K562 (cell line): ENCODE results near the gene S100A2. TPM values are rescaled to one million over a fixed set of nuclear protein-coding genes. Genes with fewer than 3 reads are reported as not detected.

Source experiments
- ARID1B ChIP-seq: fragments of 450-650 bp; IDR thresholded peaks from 2 replicates; pipeline ENCODE4 v1.6.1; 2016; ENCODE audit warnings: antibody characterized with exemption, mild to moderate bottlenecking, inconsistent platforms
- ASH1L ChIP-seq: fragments of 450-650 bp; IDR thresholded peaks from 2 replicates; pipeline ENCODE4 v1.6.1; 2018; ENCODE audit warnings: borderline replicate concordance, mild to moderate bottlenecking, low read depth; ENCODE audit not compliant: partially characterized antibody
- ATF3 ChIP-seq, 2 experiments: fragments of 450-650 bp in 1 of 2; sonication (generic) in 1 of 2; formaldehyde crosslinking in 1 of 2; IDR thresholded peaks in 1 of 2; conservative IDR thresholded peaks in 1 of 2; 2 replicates each; pipeline versions ENCODE4 v1.6.1 to v1.8.1; 2016 to 2023; ENCODE audit warnings: mild to moderate bottlenecking in 2 of 2, moderate library complexity in 2 of 2, inconsistent platforms in 1 of 2, missing genetic modification reagents in 1 of 2
- CHD7 ChIP-seq: fragments of 200-600 bp; sonication (generic); IDR thresholded peaks from one replicate; pipeline ENCODE4 v1.6.1; 2012; ENCODE audit warnings: mild to moderate bottlenecking, low read depth, low read length, inconsistent platforms
- E2F1 ChIP-seq: sonication (generic); formaldehyde crosslinking; IDR thresholded peaks from 2 replicates; pipeline ENCODE4 v1.8.1; 2023; ENCODE audit warnings: mild to moderate bottlenecking, missing genetic modification reagents, moderate library complexity
- ESRRB ChIP-seq: fragments of 250-450 bp; sonication (Bioruptor Pico); IDR thresholded peaks from 2 replicates; pipeline ENCODE4 v1.5.0; 2020; ENCODE audit warnings: mild to moderate bottlenecking, moderate library complexity, borderline replicate concordance
- MEF2A ChIP-seq: IDR thresholded peaks from 2 replicates; pipeline ENCODE4 v1.6.1; 2011; ENCODE audit warnings: low read depth, mild to moderate bottlenecking, low read length, moderate library complexity; ENCODE audit not compliant: control insufficient read depth
- NELFE ChIP-seq: IDR thresholded peaks from 2 replicates; pipeline ENCODE4 v1.6.1; 2011; ENCODE audit warnings: mild to moderate bottlenecking; ENCODE audit not compliant: insufficient read depth, insufficient read length
- NR2C1 ChIP-seq, 2 experiments: fragments of 450-650 bp; IDR thresholded peaks; 2 replicates each; pipeline ENCODE4 v1.6.1; 2017; ENCODE audit warnings: mild to moderate bottlenecking in 2 of 2, antibody characterized with exemption in 1 of 2, inconsistent platforms in 1 of 2, missing compliant biosample characterization in 1 of 2, missing genetic modification characterization in 1 of 2
- NR2F6 ChIP-seq: fragments of 450-650 bp; formaldehyde crosslinking; IDR thresholded peaks from 2 replicates; pipeline ENCODE4 v1.4.0; 2020; ENCODE audit warnings: mild to moderate bottlenecking
- RBM34 ChIP-seq: fragments of 200-400 bp; formaldehyde crosslinking; IDR thresholded peaks from 2 replicates; pipeline ENCODE4 v1.6.1; 2018; ENCODE audit warnings: low read length, borderline replicate concordance; ENCODE audit not compliant: insufficient read depth
- SETDB1 ChIP-seq: IDR thresholded peaks from one replicate; pipeline ENCODE4 v1.6.1; 2012; ENCODE audit warnings: low read length, control low read depth, inconsistent platforms
- ZNF507 ChIP-seq: conservative IDR thresholded peaks from 2 replicates; pipeline ENCODE4 v1.6.1; 2017; ENCODE audit warnings: missing genetic modification characterization, missing compliant biosample characterization
- ZNF511 ChIP-seq: sonication (generic); formaldehyde crosslinking; IDR thresholded peaks from 2 replicates; pipeline ENCODE4 v1.8.0; 2022; ENCODE audit warnings: mild to moderate bottlenecking, missing genetic modification reagents
- polyA plus RNA-seq, 8 experiments: library from polyadenylated mRNA; depleted of rRNA in 4 of 8; stranded (reverse) in 5 of 8; unstranded in 3 of 8; fragments of >200 nt; fragmentation: Nextera tagmentation in 2 of 8; fragmentation: Illumina TruSeq in 1 of 8; extraction: Ambion mirVana in 2 of 8; extraction: Trizol in 1 of 8; gene quantifications; 2 replicates each; pipeline versions ENCODE4 v1.2.1 to v1.2.3, GENCODE V29; 2011 to 2014; ENCODE audit warnings: inconsistent platforms in 1 of 8, missing spikeins in 1 of 8
- total RNA-seq, 7 experiments: library from RNA; depleted of rRNA in 6 of 7; stranded (reverse); fragments of >200 nt in 6 of 7; fragmentation: Illumina TruSeq in 2 of 7; extraction: Trizol in 2 of 7; gene quantifications; 2 replicates each; pipeline versions ENCODE4 v1.2.1 to v1.2.3, GENCODE V29; 2011 to 2021; ENCODE audit warnings: low replicate concordance in 1 of 7

The S100A2 gene
- total and polyA plus RNA-seq, 9 of the 15 experiments (the other 6 are each of a cell fraction or from before 2014, with no cell fraction given): 0.28 to 0.65 (median 0.44) TPM; not detected in 4

- no peak for TF ChIP-seq CHD7
- TF ChIP-seq NR2F6: no peak
- no peak for TF ChIP-seq E2F1
- 0 out of 2 replicates have a peak, but pooled peaks have one; percentile 3 for TF ChIP-seq ATF3 (IDR thresholded peaks at IDR 0.05)
- no peak for TF ChIP-seq ATF3 (CRISPR knock-in tag; conservative IDR thresholded peaks at IDR 0.05)
- peak; percentile 49; the same call in 1 of the 2 replicates for TF ChIP-seq NR2C1 (IDR thresholded peaks at IDR 0.05)
- no peak for TF ChIP-seq NR2C1 (tag; IDR thresholded peaks at IDR 0.05)
- no peak for TF ChIP-seq ZNF507 (tag)
- 0 out of 2 replicates have a peak, but pooled peaks have one; percentile 28 for TF ChIP-seq ARID1B
- no peak for TF ChIP-seq ZNF511 (CRISPR knock-in tag)
- no peak for TF ChIP-seq SETDB1
- no peak for TF ChIP-seq ESRRB (CRISPR knock-in tag)
- no peak for TF ChIP-seq MEF2A
- TF ChIP-seq RBM34: no peak
- no peak for TF ChIP-seq NELFE
- TF ChIP-seq ASH1L: no peak
Observed at GRCh38 chr1:153609585-153609907, 43.9 kb upstream of the S100A2 start (continued).
